ENCODE measurements around the gene GIMAP1. TPM values are rescaled to one million over a fixed set of nuclear protein-coding genes. Genes with fewer than 3 reads are reported as not detected.

The GIMAP1 gene
- total RNA-seq, 1 experiment from 2014 or later, result not detected

GRCh38 chr7:150744041-150744656, 27.7 kb downstream of the GIMAP1 start:
- Mint-ChIP-seq H3K36me3 (no peaks in the 10 kb centered on the region), H3K4me1 (no peaks in the 10 kb centered on the region), H3K27me3 (ENCODE audit: low read depth) (peaks cover 100% of the 10 kb centered on the region), H3K27ac (no peak overlapping the region), H3K4me3 (no peak overlapping the region), H3K9me3 (no peaks in the 10 kb centered on the region)
- no peak for ATAC-seq
- POLR2A ChIA-PET, result interaction anchor here (0.6 kb wide), 1 partner anchor 175 kb away, joined by 3 read pairs; no protein-coding TSS in a partner anchor
- CTCF ChIA-PET, result interaction anchor here (1.4 to 1.5 kb wide), 2 partner anchors 295 kb away, joined by 5 to 6 read pairs; no protein-coding TSS in a partner anchor
- no peak for DNase-seq (ENCODE audit: low spot score)
- no peak for TF ChIP-seq TEAD4 (CRISPR knock-in tag; IDR thresholded peaks at IDR 0.05)
- TF ChIP-seq RORB (CRISPR knock-in tag; IDR thresholded peaks at IDR 0.05), result no peak
- TF ChIP-seq ARID4B (CRISPR knock-in tag; IDR thresholded peaks at IDR 0.05; ENCODE audit: borderline replicate concordance), result no peak
- no peak for TF ChIP-seq ZNF281 (CRISPR knock-in tag; IDR thresholded peaks at IDR 0.05)
- no peak for TF ChIP-seq ZNF232 (CRISPR knock-in tag; IDR thresholded peaks at IDR 0.05)
- no peak for TF ChIP-seq KAT7 (CRISPR knock-in tag; IDR thresholded peaks at IDR 0.05; ENCODE audit: borderline replicate concordance)
- no peak for TF ChIP-seq ZNF532 (CRISPR knock-in tag; IDR thresholded peaks at IDR 0.05; ENCODE audit: borderline replicate concordance)
- no peak for TF ChIP-seq TEAD1 (CRISPR knock-in tag; IDR thresholded peaks at IDR 0.05)
- no peak for TF ChIP-seq ZNF416 (CRISPR knock-in tag; IDR thresholded peaks at IDR 0.05)
- no peak for TF ChIP-seq STAT6 (CRISPR knock-in tag; conservative IDR thresholded peaks at IDR 0.05; ENCODE audit: low read depth)
- no peak for TF ChIP-seq PRRX2 (CRISPR knock-in tag; IDR thresholded peaks at IDR 0.05)
- TF ChIP-seq NFYB (CRISPR knock-in tag; conservative IDR thresholded peaks at IDR 0.05; ENCODE audit: low read depth), result no peak
- no peak for TF ChIP-seq E2F4 (CRISPR knock-in tag; IDR thresholded peaks at IDR 0.05; ENCODE audit: borderline replicate concordance, low read depth)
- no peak for TF ChIP-seq SMAD4 (CRISPR knock-in tag; IDR thresholded peaks at IDR 0.05)
- no peak for TF ChIP-seq CREM (CRISPR knock-in tag; IDR thresholded peaks at IDR 0.05)
- TF ChIP-seq USF1 (CRISPR knock-in tag; IDR thresholded peaks at IDR 0.05), result no peak
- TF ChIP-seq CDX4 (CRISPR knock-in tag; IDR thresholded peaks at IDR 0.05; ENCODE audit: borderline replicate concordance), result no peak
- TF ChIP-seq USF2 (CRISPR knock-in tag; IDR thresholded peaks at IDR 0.05), result no peak
- no peak for TF ChIP-seq NR3C1 (CRISPR knock-in tag; conservative IDR thresholded peaks at IDR 0.05; ENCODE audit: low read depth)

Data from WTC11 (cell line).